CD4-positive, alpha-beta T cell (primary cell): ENCODE measurements around the gene CACNA1G. TPM values are rescaled to one million over a fixed set of nuclear protein-coding genes. Genes with fewer than 3 reads are reported as not detected.

Experiments
- ATAC-seq: fragments of 200-7000 bp; cut with Tn5 transposase; one replicate; pipeline ENCODE4 v1.10.0; 2022; ENCODE audit warnings: mild to moderate bottlenecking; ENCODE audit not compliant: poor library complexity
- CTCF ChIA-PET: fragments of 350-600 bp; sonication (Branson Sonifier 250); formaldehyde crosslinking; loops from one replicate; lab custom pipeline; 2021; ENCODE audit warnings: antibody characterized with exemption, inconsistent platforms; lab: Charles Lee
- POLR2A ChIA-PET: fragments of 350-600 bp; sonication (Branson Sonifier 250); formaldehyde crosslinking; loops from one replicate; lab custom pipeline; 2021; ENCODE audit warnings: antibody characterized with exemption, inconsistent platforms; lab: Charles Lee
- DNase-seq, 14 experiments: peaks; one replicate each; pipeline ENCODE4 v3.0.0-alpha.2; 2013 to 2020; ENCODE audit warnings: mixed read lengths in 2 of 14
- H3K27ac ChIP-seq, 2 donors: one replicate each; pipeline versions ENCODE4 v1.5.1 to v1.7.0; 2013; ENCODE audit warnings: low read length in 2 of 2, low read depth in 1 of 2, mild to moderate bottlenecking in 1 of 2
- H3K27me3 ChIP-seq, 2 experiments: 1 replicate in 1 of 2; 2 replicates in 1 of 2; pipeline versions ENCODE4 v1.6.1 to v1.7.0; 2013; ENCODE audit warnings: low read length in 2 of 2, control low read depth in 1 of 2, mild to moderate bottlenecking in 1 of 2, moderate library complexity in 1 of 2; ENCODE audit not compliant: insufficient read depth in 2 of 2, control insufficient read depth in 1 of 2
- H3K36me3 ChIP-seq: one replicate; pipeline ENCODE4 v1.6.1; 2013; ENCODE audit warnings: low read length, control low read depth; ENCODE audit not compliant: insufficient read depth
- H3K4me1 ChIP-seq: one replicate; pipeline ENCODE4 v1.6.1; 2013; ENCODE audit warnings: low read length, control low read depth; ENCODE audit not compliant: insufficient read depth
- H3K4me3 ChIP-seq: one replicate; pipeline ENCODE4 v1.5.1; 2013; ENCODE audit warnings: mild to moderate bottlenecking, low read length, moderate library complexity
- H3K9me3 ChIP-seq, 2 experiments: 1 replicate in 1 of 2; 2 replicates in 1 of 2; pipeline versions ENCODE4 v1.6.1 to v1.7.0; 2013; ENCODE audit warnings: low read length in 2 of 2, mild to moderate bottlenecking in 2 of 2, control low read depth in 1 of 2, moderate library complexity in 1 of 2; ENCODE audit not compliant: control insufficient read depth in 1 of 2, insufficient read depth in 1 of 2
- H3K27ac Mint-ChIP-seq: one replicate; pipeline ENCODE4 v1.8.0; 2020; ENCODE audit warnings: mixed read lengths
- H3K27me3 Mint-ChIP-seq: one replicate; pipeline ENCODE4 v1.8.0; 2021; ENCODE audit warnings: mixed read lengths
- H3K36me3 Mint-ChIP-seq: one replicate; pipeline ENCODE4 v1.8.0; 2021; ENCODE audit warnings: low read depth, mixed read lengths
- H3K4me1 Mint-ChIP-seq: one replicate; pipeline ENCODE4 v1.8.0; 2021; ENCODE audit warnings: low read depth, mixed read lengths
- H3K4me3 Mint-ChIP-seq: one replicate; pipeline ENCODE4 v1.8.0; 2020; ENCODE audit warnings: mild to moderate bottlenecking, mixed read lengths
- H3K9me3 Mint-ChIP-seq: one replicate; pipeline ENCODE4 v1.8.0; 2020; ENCODE audit warnings: mixed read lengths
- intact Hi-C, 2 experiments: fragments of 100-400 bp; cut with DNase I in 1 of 2; cut with micrococcal nuclease in 1 of 2; formaldehyde crosslinking; loops; one replicate each; pipeline versions ENCODE4 v1.15.1 to v1.9.0; 2023 to 2025; cut with DNase I, micrococcal nuclease
- total RNA-seq, 174 experiments: library from RNA in 2 of 174; stranded (reverse) in 2 of 174; gene quantifications; one replicate each; pipeline ENCODE4 v1.2.3 and lab custom pipeline; 2021 to 2026
- TF ChIP-seq, protein P1 (sequence below): fragments of 200-600 bp; IDR thresholded peaks from one replicate; pipeline ENCODE4 v1.8.0; 2022; ENCODE audit warnings: antibody characterized with exemption, mild to moderate bottlenecking

CACNA1G gene
- total RNA-seq, 2 experiments from 2014 or later, result not detected

DNA sequence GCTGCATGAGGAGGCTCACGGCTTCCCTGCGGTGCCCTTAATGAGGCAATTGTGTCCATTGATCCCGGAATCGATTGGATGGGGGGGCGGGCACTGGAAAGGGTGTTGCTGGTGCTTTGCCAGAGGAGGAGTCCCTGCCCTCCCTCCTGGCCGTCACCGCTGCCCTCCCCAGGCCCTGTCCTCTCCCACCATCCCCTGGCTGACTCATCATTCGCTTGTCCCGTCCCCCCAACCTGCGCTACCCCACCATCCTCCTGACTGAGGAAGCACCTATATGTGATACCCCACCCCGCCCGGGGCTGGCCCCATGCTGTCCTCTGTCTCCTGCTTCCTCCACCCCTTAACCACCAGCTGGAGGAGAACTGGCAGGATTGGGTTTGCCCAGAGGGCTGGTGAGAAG lies 20.8 kb downstream of the CACNA1G start:
- ChIA-PET POLR2A (no interaction called here), CTCF (no interaction called here)
- H3K36me3 Mint-ChIP-seq, result no peaks in the 10 kb centered on the region
- H3K9me3 ChIP-seq, result no peaks in the 10 kb centered on the region
- peaks cover 0 to 3% of the 10 kb centered on the region in 2 experiments for H3K27me3 ChIP-seq
- no peak overlapping the region for H3K27ac Mint-ChIP-seq
- no peak overlapping the region for H3K27ac ChIP-seq
- intact Hi-C loops, result no loop called here
- H3K4me1 ChIP-seq, result no peaks in the 10 kb centered on the region
- H3K36me3 ChIP-seq, result no peaks in the 10 kb centered on the region
- TF ChIP-seq, protein P1, sequence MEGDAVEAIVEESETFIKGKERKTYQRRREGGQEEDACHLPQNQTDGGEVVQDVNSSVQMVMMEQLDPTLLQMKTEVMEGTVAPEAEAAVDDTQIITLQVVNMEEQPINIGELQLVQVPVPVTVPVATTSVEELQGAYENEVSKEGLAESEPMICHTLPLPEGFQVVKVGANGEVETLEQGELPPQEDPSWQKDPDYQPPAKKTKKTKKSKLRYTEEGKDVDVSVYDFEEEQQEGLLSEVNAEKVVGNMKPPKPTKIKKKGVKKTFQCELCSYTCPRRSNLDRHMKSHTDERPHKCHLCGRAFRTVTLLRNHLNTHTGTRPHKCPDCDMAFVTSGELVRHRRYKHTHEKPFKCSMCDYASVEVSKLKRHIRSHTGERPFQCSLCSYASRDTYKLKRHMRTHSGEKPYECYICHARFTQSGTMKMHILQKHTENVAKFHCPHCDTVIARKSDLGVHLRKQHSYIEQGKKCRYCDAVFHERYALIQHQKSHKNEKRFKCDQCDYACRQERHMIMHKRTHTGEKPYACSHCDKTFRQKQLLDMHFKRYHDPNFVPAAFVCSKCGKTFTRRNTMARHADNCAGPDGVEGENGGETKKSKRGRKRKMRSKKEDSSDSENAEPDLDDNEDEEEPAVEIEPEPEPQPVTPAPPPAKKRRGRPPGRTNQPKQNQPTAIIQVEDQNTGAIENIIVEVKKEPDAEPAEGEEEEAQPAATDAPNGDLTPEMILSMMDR, result no peak
- H3K9me3 Mint-ChIP-seq, result no peaks in the 10 kb centered on the region
- no peak for ATAC-seq
- H3K4me3 Mint-ChIP-seq, result no peak overlapping the region
- no peaks in the 10 kb centered on the region for H3K4me1 Mint-ChIP-seq
- no peak overlapping the region for H3K4me3 ChIP-seq
- H3K27me3 Mint-ChIP-seq, result peaks cover 32% of the 10 kb centered on the region
- DNase-seq, result no peak

DNA sequence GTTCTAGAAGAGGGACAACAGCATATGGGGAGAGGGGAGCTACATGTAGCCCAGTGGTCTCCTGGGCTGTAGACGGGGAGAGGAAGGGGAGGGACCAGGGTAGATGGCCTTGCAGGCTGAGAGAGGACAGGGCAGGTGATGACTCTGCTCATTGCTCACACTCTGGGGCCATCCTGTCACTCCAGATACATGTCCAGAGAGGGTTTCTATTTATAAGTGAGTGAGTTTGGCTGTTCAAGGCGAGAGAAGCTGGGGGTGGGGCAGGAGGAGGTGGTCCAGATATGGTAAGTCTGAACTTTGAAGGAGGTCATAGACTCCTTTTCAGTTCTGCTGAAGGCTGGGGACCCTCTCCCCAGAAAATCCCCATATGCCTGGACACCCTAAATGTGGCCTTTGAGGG lies 22.2 kb downstream of the CACNA1G start:
- DNase-seq (no peak), ATAC-seq (no peak)
- peaks cover 21% of the 10 kb centered on the region for H3K27me3 Mint-ChIP-seq
- Histone ChIP-seq H3K4me3 (no peak overlapping the region), H3K27me3 (peaks cover 0 to 3% of the 10 kb centered on the region in 2 experiments), H3K36me3 (no peaks in the 10 kb centered on the region), H3K27ac (no peak overlapping the region), H3K4me1 (no peaks in the 10 kb centered on the region), H3K9me3 (no peaks in the 10 kb centered on the region)
- H3K4me3 Mint-ChIP-seq, result no peak overlapping the region
- H3K4me1 Mint-ChIP-seq, result no peaks in the 10 kb centered on the region
- intact Hi-C loops, result no loop called here
- no peak overlapping the region for H3K27ac Mint-ChIP-seq
- TF ChIP-seq, protein P1, result no peak
- H3K36me3 Mint-ChIP-seq, result no peaks in the 10 kb centered on the region
- POLR2A ChIA-PET, result no interaction called here
- CTCF ChIA-PET, result no interaction called here
- no peaks in the 10 kb centered on the region for H3K9me3 Mint-ChIP-seq

DNA sequence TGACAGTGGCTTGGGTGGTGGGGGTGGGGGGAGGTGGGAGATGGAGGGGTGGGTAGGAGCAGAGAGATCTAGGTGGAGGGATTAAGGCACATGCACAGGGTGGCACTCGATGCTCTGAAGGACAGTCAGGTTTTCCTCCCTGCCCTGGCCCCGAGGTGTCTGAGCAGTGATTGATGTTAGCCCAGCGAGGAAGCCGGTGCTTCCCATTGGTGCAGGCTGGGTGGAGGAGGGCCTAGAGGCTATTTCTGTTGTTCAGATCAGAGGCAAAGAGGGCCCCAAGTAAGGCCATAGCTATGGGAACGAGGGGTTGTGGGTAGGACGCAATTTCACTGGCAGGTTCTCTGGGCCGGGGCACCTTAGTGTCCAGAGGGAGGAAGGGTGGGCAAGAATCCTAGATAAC lies 23.1 kb downstream of the CACNA1G start:
- H3K36me3 Mint-ChIP-seq, result no peaks in the 10 kb centered on the region
- ChIA-PET CTCF (no interaction called here), POLR2A (no interaction called here)
- intact Hi-C loops, result no loop called here
- peaks cover 0 to 3% of the 10 kb centered on the region in 2 experiments for H3K27me3 ChIP-seq
- TF ChIP-seq, protein P1, result no peak
- no peak for DNase-seq
- no peaks in the 10 kb centered on the region for H3K9me3 ChIP-seq
- no peak for ATAC-seq
- H3K27ac Mint-ChIP-seq, result no peak overlapping the region
- H3K36me3 ChIP-seq, result no peaks in the 10 kb centered on the region
- H3K27me3 Mint-ChIP-seq, result peaks cover 14% of the 10 kb centered on the region
- H3K4me3 Mint-ChIP-seq, result no peak overlapping the region
- H3K4me3 ChIP-seq, result no peak overlapping the region
- H3K9me3 Mint-ChIP-seq, result no peaks in the 10 kb centered on the region
- H3K27ac ChIP-seq, result no peak overlapping the region
- no peaks in the 10 kb centered on the region for H3K4me1 Mint-ChIP-seq
- no peaks in the 10 kb centered on the region for H3K4me1 ChIP-seq
